HS-27A (cell line): ENCODE data around the gene OR1S2.
"Not testable (repeated sequence)": the region's sequence is repeated elsewhere in the genome, so short reads cannot be mapped to it uniquely, and the experiment has no call there.

Source experiments
- DNase-seq: peaks from one replicate; pipeline ENCODE4 v3.0.0-alpha.2; 2012; ENCODE audit warnings: low read depth, missing footprints

Gene OR1S2, protein sequence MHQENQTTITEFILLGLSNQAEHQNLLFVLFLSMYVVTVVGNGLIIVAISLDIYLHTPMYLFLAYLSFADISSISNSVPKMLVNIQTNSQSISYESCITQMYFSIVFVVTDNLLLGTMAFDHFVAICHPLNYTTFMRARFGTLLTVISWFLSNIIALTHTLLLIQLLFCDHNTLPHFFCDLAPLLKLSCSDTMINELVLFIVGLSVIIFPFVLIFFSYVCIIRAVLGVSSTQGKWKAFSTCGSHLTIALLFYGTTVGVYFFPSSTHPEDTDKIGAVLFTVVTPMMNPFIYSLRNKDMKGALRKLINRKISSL

DNA sequence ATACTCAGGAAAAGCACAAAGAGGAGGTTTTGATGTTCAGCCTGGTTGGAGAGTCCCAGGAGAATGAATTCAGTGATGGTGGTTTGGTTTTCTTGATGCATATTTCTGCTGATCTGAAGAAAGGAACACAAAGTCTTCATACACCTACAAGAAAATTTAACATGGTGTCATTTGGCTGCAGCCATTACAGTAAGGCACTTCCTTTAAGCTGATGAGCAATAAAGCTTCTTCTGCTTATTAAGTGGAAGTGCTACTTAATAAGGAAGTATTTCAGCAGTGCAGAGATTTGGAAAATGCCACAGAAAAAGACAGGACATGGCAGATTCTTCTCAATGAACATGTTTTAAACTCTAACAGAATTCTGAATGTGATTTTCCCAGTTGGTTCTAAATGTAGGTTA lies at the start of gene OR1S2:
Gene OR1S2 (minus strand): TSS at position 101 of the 400 bp plus-strand sequence. CDS start 0 bp downstream, at position 101.
- DNase-seq: no peak

DNA sequence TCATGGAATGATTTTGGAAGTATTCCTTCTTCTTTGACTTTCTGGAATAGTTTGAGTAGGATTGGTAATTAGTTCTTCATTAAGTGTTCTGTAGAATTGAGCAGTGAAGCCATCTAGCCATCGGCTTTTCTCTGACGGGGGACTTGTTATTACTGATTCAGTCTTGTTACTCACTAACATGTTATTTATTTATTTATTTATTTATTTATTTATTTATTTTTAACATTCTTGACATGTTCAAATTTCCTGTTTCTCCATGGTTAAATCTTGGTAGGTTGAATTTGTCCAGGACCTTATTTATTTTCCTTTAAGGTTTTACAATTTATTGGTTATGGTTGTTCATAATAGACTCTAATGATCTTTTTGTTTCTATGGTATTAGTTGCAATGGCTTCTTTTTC lies 40.0 kb upstream of the OR1S2 start:
- DNase-seq: no peak

DNA sequence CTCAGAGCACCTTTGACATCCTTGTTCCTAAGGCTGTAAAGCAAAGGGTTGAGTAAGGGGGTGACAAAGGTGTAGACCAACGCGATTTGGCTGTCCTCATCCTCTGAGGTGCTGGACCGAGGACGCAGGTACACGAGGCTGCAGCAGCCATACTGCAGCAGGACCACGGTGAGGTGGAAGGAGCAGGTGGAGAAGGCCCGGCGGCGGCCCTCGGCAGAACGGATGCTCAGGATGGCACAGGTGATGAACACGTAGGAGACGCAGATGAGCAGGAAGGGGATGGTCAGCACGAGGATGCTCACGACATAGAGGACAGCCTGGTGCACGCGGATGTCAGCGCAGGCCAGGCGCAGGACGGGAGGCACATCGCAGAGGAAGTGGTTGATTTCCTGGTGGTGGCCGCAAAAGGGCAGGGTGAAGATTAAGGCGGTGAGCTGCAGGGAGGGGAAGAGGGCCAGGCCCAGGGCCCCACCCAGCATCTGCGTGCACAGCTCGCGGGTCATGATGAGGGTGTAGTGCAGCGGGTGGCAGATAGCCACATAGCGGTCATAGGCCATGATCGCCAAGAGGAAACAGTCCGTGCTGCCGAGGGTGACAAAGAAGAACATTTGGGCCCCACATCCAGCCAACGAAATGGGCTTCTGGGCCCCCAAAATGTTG lies 24.1 kb upstream of the OR1S2 start:
- DNase-seq: no peak

DNA sequence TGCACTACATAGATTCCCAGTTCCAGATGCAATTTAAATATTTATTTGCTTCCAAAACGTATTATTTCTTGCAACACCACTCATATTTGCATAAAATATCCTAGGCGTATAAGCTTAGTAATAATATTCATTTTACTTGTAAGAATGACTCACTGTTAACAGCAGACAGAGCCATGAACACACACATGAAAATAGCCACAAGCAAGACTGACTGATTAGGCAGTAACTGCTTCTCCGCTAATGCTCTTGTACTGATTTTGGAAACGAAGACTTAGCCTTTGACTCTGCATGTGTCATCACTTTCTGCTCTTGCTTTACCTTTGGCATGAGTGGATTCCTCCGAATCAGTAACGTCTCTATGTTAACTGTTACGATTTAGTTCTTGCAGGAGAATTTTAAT lies 18.8 kb upstream of the OR1S2 start:
- DNase-seq: no peak

DNA sequence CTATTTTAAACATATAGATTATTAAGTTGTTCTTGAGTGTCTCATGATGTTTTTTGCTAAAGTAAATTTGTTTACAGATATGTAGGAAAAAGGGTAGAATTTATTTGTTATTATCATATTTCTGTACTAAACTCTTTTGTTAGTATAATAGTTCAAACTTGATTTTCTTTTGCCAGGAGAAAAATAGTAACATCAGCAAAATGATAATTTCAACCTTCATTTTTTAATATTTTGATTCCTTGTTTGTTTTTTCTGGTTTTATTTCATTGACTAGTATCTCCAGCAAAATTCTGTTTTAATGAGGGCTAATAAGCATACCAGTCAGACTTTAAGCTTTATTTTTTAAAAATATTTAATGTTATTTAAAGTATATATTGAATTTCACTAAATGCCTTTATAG lies 12.5 kb upstream of the OR1S2 start:
- DNase-seq: no peak

DNA sequence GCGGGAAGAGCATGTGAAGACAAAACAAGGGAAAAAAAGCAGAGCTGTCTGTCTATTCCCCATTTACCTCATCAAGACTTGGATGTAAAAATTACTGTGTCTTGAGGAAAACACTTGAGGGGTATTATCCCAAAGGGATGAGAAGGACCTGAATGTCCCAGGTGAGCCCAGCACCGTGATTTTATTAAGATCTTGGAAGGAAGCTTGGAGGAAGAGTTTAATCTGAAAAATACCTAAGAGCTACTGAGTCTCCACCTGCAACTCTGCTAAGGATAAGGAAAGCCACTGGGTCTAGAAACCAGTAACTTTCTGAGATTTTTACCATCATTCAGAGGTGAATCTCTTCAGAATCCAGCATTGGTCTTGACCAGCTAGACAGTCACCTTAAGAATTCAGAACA lies 8.5 kb upstream of the OR1S2 start, which contains the start of gene OR1S1:
Gene OR1S1 (plus strand): TSS at position 301 of the 400 bp plus-strand sequence.
- not testable (repeated sequence) for DNase-seq

DNA sequence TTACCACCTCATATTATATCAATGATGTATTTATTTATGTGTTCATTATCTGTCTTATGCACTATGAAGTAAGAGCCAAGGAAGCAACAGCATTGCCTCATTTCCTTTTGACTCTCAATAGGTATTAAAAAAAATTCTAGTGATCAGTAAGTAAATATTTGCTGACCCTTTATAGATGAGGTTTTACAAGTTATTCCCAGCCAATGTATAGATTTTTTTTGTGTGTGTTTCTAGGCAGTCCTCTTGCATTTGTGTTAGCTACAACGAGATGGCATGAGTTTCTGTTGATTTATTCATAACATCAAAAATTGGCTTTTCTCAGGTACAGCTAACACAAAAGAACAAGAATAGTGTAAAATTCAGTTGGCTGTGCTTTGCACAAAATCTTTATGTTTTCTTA lies 4.7 kb downstream of the OR1S2 start:
- no peak for DNase-seq

DNA sequence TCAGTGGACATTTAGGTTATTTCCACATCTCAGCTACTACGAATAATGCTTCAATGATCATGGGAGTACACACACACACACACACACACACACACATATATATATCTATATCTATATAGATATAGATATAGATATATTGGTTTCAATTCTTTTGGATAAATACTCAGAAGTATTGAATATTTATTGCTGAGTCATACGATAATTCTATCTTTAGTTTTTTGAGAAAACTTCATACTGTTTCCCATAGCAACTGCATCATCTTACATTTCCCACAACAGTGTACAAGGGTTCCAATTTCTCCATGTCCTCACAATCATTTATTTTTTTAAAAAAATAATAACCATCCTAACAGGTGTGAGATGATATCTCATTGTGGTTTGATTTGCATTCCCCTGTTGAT lies 8.0 kb downstream of the OR1S2 start:
- DNase-seq: no peak

DNA sequence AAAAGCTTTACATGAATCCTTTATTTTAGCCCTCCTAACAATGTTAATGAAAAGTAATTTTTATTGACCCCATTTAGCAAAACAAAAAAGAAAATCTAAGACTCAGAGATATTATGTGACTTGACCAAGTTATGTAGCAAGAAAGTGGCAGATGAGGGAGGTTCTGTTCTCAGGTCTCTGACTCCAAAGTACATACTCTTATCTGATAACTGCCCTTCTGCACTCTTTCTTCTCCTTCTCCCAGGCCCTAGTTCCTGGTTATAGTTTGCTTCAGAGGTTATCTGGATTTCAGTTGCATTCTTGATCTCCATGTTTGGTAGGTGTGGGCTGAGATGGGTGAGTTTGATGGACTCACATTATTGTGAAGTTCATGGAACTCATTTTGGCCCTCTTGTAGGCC lies 10.6 kb downstream of the OR1S2 start:
- no peak for DNase-seq

DNA sequence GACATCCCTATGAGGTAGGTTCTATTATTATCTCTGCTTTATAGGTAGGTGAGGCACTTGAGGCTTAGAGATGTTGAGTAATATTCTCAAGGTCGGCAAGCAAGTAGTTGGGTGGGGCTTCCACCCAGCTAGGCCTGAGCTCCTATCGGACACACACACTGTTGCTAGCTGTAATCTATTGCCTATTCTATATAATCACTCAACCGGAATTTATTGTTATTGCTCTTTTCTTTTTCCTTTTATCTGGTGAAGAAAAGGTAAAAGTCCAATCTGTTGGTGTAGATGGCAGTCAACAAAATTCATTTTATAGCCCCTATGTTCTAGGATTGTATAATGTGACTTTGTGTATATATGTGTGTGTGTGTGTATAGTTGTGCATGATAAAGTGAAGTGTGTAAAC lies 11.7 kb downstream of the OR1S2 start:
- no peak for DNase-seq

DNA sequence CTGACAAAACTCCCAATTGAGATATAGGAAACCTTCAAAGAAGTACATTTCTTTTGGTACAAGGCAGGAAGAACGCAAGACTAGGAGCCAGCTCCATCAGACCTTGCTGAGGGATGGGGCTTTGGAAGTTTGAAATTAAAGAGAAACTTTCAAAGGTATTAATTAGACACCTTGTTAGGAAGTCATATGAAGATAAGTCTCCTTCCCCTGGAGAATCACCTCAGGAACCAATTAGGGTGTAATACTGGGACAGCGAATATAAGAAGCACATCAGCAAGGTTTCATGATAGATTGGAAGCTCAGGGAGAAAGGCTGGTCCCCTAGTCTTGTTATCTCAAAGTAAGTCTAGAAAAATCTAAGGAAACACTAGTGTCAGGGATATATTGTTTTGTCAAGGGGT lies 15.2 kb downstream of the OR1S2 start, which contains the start of gene OR9Q2:
Gene OR9Q2 (plus strand): TSS at position 301 of the 400 bp plus-strand sequence. CDS start 1,421 bp downstream, outside the sequence.
- no peak for DNase-seq

DNA sequence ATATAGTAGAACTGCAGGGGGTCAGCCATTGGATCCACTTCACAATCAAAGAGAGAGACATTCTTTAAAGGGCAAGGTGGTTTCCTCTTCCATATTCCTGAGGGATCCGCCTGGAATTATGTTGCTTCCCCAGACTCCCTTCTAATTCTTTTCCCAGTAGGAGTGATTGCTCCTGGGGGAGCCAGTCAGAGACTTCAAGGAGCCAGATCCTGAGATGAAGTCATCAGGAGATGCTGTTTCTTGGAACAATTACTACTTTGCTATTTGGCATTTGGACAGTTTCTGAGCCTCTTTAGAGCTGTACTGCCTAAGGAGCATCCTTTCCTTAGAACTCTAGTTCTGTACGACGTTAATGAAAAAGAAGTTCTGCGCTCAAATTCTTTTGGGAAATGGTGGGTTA lies 17.0 kb downstream of the OR1S2 start:
- DNase-seq: no peak

DNA sequence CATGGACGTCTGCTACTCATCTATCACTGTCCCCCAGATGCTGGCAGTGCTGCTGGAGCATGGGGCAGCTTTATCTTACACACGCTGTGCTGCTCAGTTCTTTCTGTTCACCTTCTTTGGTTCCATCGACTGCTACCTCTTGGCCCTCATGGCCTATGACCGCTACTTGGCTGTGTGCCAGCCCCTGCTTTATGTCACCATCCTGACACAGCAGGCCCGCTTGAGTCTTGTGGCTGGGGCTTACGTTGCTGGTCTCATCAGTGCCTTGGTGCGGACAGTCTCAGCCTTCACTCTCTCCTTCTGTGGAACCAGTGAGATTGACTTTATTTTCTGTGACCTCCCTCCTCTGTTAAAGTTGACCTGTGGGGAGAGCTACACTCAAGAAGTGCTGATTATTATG lies 24.3 kb downstream of the OR1S2 start:
- DNase-seq: no peak

DNA sequence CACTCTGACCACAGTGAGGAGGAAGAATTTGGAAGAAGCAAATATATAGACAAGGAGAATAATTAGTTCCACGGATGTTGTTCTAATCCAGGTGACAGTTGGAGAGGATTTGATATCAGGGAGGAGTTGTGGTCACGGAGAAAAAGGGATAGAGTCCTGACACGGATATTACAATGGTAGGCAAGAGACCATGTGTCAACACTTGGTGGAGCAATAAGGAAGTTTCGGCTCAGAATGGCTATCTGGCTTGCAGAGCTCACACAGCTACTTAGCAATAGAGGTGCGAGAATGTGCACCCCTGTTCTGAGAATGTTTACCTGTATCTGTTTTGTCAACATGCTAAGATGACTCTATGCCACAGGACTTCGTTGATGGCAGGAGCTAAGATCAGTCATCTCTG lies 25.5 kb downstream of the OR1S2 start:
- DNase-seq: no peak

DNA sequence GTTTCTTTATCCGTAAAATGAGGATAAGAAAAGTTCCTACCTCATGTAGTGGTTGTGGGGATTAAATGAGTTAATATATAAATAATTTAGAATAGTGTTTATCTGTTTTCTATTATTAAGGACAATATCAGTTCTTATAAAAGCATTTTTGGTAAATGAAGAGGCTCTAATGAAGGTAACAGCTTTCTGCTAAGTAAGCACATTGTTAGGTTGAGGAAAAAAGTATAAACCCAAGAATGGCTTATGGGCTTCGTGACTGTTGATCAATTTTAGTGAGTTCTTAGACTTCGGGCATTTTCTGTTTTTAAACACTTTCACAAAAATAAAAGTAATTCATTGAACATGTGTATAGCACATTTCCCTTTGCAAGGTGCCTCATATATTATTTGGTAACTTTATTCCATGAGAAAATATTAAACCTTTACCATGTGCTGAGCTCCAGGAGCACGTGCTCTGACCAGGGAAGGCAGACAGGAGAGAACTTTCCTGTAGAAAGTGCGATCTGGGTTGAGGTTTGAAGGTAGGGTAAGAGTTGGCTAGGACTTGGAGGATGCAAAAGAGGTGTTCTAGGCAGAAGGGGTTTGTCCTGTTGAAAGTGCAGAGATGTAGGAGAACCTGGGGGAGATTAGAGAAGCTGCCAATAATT lies 26.4 kb downstream of the OR1S2 start:
- DNase-seq: no peak

DNA sequence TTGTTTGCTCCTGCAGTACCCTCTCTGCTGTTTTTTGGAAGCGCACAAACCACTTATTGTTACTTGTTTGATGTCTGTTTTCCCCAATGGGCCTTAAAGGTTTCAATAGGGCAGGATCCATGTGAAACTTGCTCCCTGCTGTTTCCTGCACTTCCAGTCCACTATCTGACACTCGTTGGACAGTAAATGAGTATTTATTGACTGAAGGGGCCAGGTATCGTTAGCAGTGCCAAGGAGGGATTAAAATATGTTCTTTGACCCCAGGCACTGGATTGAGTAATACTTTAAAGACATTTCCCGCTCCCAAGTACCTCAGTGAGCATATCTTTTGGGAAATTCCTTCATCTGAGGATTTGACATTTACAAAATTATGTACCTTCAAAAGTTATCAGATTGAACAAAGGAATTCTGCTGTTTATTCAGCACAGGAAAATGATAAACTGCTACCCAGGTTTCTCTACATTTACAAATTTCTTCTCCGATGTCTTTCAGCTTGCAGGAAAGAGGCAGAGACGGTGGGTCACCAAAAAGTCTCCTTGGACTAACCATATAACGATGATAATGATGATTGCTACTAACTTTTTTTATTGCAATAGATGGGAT lies 38.3 kb downstream of the OR1S2 start:
- DNase-seq: no peak

DNA sequence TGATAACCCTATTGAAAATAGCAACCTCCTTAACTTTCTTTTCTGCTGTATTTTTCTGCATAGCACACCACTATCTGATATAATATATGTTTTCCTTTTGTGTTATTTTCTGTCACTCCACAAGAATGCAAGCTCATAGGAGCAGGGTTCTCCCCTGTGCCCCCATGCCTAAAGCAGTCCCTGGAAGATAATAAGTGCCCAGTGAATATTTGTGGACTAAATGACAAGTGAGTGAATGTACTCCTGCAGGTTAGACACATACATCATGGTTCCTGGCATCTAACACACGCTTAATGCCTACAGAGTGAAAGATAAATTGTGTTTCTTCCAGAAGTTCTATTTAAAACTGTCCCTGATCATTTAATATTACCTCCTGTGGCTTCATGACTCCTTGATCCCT lies 39.0 kb downstream of the OR1S2 start:
- no peak for DNase-seq

DNA sequence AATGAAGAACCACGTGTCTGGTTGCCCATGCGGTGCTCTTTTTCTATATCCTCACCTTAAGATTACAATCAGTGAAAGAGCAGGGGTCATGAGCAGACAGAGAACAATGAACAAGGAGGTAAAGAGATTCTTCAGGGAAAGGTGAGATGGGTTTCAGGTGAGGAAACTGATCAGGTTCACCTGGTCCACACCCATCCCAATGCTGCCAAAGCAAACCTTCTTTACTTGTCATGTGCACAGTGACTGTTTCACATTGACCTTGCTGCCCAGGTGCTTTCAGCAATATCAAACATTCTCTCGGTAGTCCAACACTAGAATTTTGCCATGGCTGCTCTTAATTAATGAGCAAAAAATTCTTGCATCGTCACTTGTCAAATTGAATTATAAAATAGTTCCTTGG lies 39.6 kb downstream of the OR1S2 start:
- no peak for DNase-seq
